GM18861 (cell line): ENCODE data around the gene SPRR4.
A peak's percentile ranks its signal among the peaks of the same experiment; 100 is the strongest.

Source experiments
- ATAC-seq: cut with Tn5 transposase; IDR thresholded peaks from one replicate; pipeline ENCODE4 v1.9.1; 2021; ENCODE audit not compliant: unreplicated experiment

SPRR4 gene

GRCh38 chr1:152970495-152970894 is at the start of gene SPRR4:
Gene SPRR4, plus strand, starts transcription at chr1:152970648. Its CDS starts 1,243 bp downstream, at chr1:152971891.
- no peak for ATAC-seq

GRCh38 chr1:152924191-152924590 is 46.3 kb upstream of the SPRR4 start:
- ATAC-seq: no peak

GRCh38 chr1:152926091-152926490 is 44.4 kb upstream of the SPRR4 start:
- peak; percentile 52 for ATAC-seq

- ATAC-seq: no peak
These were observed 41.8 kb upstream of the SPRR4 start for GRCh38 chr1:152928671-152929070.

GRCh38 chr1:152932170-152932811 is 38.2 kb upstream of the SPRR4 start:
- ATAC-seq: no peak

- ATAC-seq: no peak
These were observed 37.3 kb upstream of the SPRR4 start for GRCh38 chr1:152933196-152933595.

- no peak for ATAC-seq
These were observed 29.8 kb upstream of the SPRR4 start for GRCh38 chr1:152940614-152941013.

- no peak for ATAC-seq
These were observed 29.3 kb upstream of the SPRR4 start for GRCh38 chr1:152941037-152941711.

GRCh38 chr1:152942161-152942560 is 28.3 kb upstream of the SPRR4 start:
- no peak for ATAC-seq

GRCh38 chr1:152946248-152946647 is 24.2 kb upstream of the SPRR4 start:
- no peak for ATAC-seq

GRCh38 chr1:152946651-152947256 is 23.7 kb upstream of the SPRR4 start, which contains the start of gene SPRR5:
Gene SPRR5, plus strand, starts transcription at chr1:152947206. Its CDS starts 1,349 bp downstream, at chr1:152948555.
- no peak for ATAC-seq

- ATAC-seq: no peak
These were observed 18.7 kb upstream of the SPRR4 start for GRCh38 chr1:152951711-152952110.

GRCh38 chr1:152953761-152954160 is 16.7 kb upstream of the SPRR4 start:
- ATAC-seq: no peak

GRCh38 chr1:152954436-152954835 is 16.0 kb upstream of the SPRR4 start:
- ATAC-seq: no peak

- no peak for ATAC-seq
These were observed 12.9 kb upstream of the SPRR4 start for GRCh38 chr1:152957561-152957960.

- no peak for ATAC-seq
These were observed 11.2 kb upstream of the SPRR4 start for GRCh38 chr1:152959273-152959672.

GRCh38 chr1:152959801-152960451 is 10.5 kb upstream of the SPRR4 start:
- no peak for ATAC-seq

GRCh38 chr1:152960452-152961044 is 9.9 kb upstream of the SPRR4 start:
- no peak for ATAC-seq

GRCh38 chr1:152961226-152961891 is 9.1 kb upstream of the SPRR4 start:
- ATAC-seq: no peak

GRCh38 chr1:152962876-152963415 is 7.5 kb upstream of the SPRR4 start:
- ATAC-seq: no peak
